Measurements from ENCODE around the gene COG2.

- no peak for TF ChIP-seq CTCF (conservative IDR thresholded peaks at IDR 0.05; ENCODE audit: low read depth, low read length)
- TF ChIP-seq EZH2 (IDR thresholded peaks at IDR 0.05; ENCODE audit: low read length, unreplicated experiment), result no peak
- TF ChIP-seq EZH2phosphoT487 (IDR thresholded peaks at IDR 0.05; ENCODE audit: borderline replicate concordance, low read length), result no peak
These were observed 51.5 kb downstream of the COG2 start for GRCh38 chr1:230693777-230694176.
